Frontal cortex (tissue), 4 donors: ENCODE measurements around the gene WDR48. TPM values are rescaled to one million over a fixed set of nuclear protein-coding genes. Genes with fewer than 3 reads are reported as not detected.
A peak's percentile ranks its signal among the peaks of the same experiment; 100 is the strongest.

ENCODE experiments used
- DNase-seq, 2 donors: peaks; one replicate each; pipeline ENCODE4 v3.0.0; 2012; ENCODE audit warnings: low spot score in 2 of 2
- FAIRE-seq: peaks from 2 replicates; lab custom pipeline; 2012; peaks lifted over from hg19 to GRCh38; lab: Jason Lieb, UNC
- total RNA-seq: library from RNA; depleted of rRNA; stranded (reverse); fragments of >200 nt; gene quantifications from one replicate; pipeline ENCODE4 v1.2.3, GENCODE V29; 2014
- donor health status: control.
- donor health status: control.
- donor health status: control.

The WDR48 gene
- total RNA-seq, 1 donor from 2014 or later, result 111 TPM

DNA sequence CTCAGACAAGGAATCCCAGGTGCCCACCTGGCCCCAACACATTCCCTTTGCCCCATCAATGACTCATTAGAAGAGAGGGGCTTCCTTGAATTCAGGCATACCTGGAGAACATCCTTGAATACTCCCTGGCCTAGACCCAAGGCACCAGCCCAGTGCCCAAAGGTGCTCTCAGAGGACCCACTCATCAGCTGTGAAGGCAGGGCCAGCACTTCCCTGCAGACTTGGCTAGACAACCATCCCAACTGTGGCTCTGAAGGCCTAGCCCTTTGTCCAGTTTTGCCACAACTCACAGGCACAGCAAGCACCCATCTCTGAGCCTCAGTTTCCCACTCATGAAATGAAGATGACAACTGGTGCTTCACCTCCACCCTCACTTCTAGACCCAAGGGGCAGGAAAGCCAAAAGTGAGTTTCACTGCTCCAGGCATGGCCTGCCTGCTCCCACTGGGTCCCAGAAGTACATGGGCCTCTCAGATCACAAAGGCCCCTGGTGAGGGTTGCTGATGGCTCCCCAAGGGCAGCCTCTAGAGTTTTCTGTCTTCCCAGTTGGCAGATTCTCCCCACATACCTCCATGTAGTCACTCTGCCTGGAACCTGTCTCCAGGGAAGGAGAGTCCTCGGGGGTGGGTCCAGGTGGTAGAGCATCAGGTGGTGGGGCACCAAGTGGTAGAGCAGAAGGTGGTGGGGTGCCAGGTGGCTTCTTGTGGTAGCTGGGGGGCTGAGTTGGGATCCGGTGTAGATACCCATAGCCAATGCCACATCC lies 48.1 kb downstream of the WDR48 start:
- FAIRE-seq (no peak), DNase-seq (no peak)

DNA sequence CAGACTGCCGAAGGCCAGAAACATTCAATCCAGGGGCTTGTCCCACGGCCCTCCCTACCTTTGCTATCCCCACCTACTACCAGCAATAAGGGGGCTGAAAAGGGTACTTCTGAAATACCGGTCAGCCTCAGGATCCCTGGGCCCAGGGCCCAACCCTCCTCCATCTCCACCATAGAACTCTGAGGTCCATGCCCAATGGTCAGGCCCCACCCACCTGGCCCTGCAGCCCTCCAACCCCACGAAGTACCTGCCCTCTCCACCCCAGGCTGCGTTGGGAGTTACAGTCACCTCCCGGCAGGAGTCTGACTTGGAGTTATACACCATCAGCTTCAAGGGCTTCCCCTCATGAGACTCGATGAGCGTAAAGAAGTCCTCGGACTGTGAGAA lies 48.7 kb downstream of the WDR48 start:
- no peak for DNase-seq
- no peak for FAIRE-seq

DNA sequence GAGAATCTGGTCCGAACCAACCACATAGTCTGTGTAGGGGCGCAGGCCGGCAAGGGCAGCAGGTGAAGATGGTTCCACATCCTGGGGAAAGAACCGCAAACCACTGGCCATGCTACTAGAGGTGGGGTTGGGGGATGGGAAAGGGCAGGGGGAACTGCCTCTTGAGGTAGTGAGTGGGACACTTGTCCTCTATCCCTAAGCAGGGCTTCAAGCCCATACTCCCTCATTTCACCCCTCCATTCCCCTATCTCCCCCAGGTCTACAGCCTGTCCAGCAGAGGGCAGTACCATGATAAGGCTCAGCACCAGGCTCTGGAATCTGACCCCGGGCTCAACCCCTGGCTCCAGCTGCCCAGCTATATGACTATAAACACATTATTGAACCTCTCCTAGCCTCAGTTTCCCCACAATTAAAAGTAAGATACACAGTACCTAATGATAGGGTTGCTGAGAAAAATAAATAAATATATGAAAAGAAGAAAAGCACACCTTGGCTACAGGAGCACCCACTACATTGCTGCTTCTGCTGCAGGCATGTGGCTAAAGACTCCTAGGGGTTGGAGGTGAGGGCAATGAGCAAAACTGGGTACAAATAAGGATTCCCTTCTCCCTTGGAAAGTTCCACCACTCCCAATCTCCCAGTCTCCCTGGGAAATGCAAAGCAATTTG lies 49.3 kb downstream of the WDR48 start:
- FAIRE-seq (no peak), DNase-seq (peak in 1 of 2 donors; percentile 55)

DNA sequence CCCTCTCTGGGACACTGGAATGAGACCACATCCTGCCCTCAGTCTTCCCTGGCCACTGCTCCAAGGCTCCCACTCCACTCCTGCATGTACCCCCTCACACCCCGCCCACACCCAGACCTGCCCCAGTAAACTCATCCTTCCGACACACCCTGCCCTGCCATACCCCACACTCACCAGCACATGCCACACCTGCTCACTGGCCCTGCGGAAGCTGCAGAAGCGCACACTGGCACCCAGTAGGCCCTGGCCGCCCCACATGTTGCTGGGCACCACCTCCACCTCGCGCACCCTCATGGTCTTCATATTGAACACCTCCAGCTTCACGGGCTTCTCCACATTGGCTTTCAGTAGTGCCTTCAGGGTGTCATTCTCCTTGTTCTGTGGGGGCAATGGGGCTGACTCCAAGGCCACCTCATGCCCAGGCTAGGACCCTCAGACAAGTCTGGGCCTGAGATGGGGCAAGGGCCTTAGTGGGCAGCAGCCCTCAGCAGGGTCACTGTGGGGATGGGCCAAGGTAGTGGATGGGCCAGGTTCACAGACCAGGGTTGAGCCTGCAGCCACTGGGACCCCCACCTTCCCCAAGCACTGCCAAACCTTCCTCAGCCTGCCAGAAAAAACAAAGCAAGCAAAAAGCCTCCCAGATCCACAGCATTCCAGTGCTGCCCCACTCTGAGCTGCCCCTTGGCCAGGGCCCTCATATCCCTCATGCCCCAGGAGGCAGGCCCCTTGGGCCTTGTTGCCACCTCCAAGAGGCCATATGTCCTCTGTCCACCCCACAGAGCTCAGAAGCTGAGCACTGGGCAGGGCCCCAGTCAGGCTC lies 50.9 kb downstream of the WDR48 start:
- no peak for FAIRE-seq
- no peak for DNase-seq

DNA sequence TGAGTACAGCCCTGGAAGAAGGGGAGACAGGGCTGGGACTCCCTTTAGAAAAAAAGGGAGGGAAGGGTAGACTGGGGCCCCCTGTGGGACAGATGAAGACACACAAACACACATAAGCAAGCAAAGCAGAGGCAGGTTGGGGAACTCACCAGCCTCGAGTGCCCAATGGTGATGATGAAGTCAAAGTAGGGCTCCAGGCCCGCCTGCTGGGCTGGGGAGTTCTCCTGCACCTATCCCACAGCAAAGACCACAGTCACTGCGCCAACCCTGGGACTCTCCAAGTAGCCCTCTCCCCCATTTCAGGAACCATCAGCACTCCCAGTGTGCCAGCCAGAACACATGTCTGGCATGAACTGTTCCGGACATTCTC lies 51.5 kb downstream of the WDR48 start:
- no peak for FAIRE-seq
- no peak for DNase-seq

DNA sequence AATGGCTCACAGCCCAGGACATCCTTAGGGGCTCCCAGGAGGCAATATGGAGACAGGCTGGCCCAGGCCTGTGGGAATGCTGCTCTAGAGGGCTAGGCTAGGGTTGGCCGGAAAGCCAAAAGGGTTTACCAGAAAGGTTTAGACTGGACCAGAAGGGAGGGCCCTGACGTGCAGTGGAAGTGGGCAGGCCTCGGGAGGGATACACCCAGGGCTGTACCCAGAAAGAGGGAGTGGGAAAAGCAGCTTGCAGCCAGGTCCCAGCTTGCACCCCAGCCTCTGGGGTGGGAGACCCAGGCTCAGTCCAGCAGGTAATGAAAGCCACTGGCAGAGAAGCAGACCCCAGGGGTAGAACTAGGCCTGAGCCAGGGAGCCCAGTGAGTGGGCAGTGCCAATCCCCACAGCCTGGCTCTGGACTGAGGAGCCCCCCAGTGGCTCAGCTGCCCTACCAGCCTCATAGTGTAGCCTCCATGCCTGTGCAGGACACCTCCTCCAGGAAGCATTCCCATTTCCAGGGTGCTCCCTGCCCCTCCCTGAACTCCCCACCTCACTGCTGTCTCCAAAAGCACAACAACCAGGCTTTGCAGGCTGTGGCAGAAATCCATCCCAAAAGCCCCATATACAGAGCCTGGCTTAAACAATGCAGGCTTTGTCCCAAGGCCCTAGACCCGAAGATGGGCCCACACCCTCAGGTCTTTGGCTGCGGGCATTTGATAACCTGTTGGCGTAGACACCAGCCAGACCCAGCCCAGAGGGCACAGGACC lies 52.2 kb downstream of the WDR48 start:
- DNase-seq (no peak), FAIRE-seq (no peak)

DNA sequence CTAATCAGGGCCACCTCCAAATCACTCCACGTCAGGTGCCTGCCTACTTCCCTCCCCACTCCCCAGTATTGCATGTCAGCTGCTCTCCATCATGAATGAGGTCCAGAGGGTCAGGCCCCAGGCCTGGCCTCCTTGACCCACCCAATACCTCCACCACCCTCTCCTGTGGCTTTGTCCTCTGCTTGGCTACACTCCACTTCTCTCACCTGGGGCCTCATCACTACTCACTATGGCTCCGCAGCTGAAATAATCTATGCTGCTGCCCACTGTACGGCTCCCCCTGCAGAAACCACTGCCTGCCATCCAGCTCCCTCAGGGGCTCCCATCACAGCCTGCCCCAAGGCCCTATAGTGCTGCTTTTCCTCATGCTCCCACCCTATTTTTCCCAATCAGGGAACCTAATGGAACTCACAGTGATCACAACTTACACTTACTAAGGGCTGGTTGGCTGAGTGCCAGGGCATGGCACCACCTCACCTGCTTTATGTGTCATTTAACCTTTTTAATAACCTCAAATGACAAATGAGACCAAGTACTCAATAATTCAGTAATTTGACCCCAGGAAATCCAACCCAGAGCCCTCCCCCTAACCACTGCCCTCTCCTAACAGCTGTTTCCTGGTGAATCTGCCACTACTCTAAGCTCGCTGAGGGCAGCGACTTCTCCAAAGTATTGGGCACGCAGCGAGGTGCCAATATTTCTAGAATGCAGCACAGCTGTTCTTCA lies 53.3 kb downstream of the WDR48 start:
- DNase-seq (no peak), FAIRE-seq (no peak)

DNA sequence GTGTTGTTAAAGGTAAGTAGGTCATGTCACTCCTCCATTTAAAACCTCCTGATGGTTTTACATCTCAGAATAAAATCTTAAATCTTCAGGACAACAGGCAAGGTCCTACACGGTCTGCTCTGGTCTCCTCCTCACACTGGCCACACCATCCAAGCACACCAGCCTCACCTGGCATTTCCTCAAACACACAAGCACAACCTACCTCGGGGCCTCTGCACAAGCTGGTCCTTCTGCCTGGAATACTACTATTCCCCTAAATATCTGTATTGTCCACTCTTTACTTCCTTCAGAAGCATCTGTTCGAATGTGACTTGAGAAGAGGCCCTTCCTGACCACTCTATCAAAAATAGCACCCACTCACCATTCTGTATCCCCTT lies 53.9 kb downstream of the WDR48 start:
- DNase-seq, result no peak
- no peak for FAIRE-seq

DNA sequence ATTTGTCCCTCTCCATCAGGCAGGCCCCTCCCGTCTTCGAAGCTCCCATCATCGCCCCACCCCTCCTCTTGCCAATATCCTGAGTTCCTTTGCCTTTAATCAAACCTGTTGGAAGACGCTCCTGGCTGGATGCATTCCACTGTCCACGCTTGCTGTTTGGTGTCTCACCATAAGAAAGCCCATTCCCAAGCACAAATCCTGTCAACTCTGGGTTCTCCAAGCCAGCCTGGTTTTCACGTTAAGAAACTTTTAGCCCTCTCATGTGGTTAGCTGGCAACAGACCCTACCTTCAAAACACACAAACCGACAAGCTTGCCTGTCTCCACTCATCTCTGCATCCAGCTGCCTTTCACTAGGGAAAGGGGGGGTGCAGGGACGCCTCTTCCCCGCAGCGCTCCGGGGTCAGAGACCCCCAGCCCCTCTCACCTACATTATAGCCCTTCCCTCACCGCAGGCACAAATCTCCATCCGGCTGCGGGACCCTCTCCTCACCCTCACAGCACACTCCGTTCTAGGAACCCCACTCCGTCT lies 54.5 kb downstream of the WDR48 start:
- DNase-seq (no peak), FAIRE-seq (no peak)

DNA sequence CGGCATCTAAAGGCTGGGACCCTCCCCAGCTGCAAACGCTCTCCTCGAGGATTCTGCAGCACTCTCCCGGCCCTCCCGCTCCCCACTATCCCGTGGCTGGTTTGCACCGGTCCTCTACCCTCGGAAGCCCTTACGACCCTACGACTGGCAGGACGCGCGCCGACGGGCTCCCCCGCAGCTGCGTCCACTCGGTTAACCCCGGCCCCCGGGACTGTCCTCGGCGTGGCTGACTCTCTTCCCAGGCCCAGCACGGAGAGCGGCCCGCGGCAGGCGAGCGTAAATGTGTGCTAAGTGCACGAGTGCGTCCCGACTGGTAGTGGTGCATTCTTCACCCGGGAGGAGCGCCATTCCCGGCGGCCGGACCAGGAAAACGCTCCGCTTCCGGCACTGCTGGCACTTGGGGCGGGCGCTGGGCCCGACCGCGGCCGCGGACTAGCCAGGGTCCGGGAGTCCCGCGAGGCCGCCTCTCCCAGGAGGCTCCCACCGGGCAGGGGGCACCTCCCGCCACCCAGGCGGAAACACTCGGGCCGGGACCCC lies 55.1 kb downstream of the WDR48 start:
- FAIRE-seq, result no peak
- peak in 1 of 2 donors; percentile 71 for DNase-seq

DNA sequence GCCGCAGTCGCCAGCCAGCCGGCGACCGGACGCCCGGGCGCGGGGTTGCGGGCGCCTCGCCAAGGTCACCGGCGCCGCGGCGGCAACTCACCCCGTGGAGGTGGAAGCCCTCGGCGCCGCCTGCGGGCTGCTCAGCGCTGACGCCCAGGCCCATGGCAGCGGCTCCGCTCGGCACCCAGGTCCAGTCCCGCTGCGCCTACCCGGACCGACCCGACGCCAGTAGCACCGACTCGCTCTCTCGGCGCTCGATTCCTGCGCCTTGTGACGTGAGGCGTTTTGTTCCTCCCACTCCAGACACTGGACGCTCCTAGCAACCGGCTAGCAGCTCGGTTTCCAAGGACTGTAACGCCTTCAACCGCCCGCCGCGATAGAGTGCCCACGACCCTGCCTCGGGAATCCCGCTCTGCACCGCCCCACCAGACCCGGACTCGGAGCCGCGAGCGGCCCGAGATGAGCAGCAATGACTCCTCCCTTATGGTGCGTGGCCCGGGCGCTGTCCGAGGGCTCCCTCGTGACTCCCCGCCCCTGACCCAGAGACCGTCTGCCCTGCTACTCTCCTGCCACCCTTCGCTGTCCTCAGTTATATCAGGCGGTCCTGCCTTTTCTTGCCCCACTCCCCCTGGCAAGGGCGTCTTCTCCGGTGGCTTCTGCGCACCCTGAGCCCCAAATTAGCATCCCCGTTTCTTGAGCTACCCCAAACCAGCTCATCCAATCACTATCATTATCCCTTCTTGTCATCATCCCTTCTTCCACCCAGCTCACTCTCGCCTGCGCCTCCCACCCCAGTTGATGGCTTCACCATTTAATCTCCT lies 55.8 kb downstream of the WDR48 start, which contains the start of the genes GORASP1 and TTC21A:
Gene GORASP1 (minus strand): TSS at position 240 of the 812 bp plus-strand sequence. CDS start 86 bp downstream, at position 154.
Gene TTC21A (plus strand): TSS at position 293 of the 812 bp plus-strand sequence. CDS start 158 bp downstream, at position 451.
- DNase-seq (peak; percentile 92 to 97), FAIRE-seq (no peak)

DNA sequence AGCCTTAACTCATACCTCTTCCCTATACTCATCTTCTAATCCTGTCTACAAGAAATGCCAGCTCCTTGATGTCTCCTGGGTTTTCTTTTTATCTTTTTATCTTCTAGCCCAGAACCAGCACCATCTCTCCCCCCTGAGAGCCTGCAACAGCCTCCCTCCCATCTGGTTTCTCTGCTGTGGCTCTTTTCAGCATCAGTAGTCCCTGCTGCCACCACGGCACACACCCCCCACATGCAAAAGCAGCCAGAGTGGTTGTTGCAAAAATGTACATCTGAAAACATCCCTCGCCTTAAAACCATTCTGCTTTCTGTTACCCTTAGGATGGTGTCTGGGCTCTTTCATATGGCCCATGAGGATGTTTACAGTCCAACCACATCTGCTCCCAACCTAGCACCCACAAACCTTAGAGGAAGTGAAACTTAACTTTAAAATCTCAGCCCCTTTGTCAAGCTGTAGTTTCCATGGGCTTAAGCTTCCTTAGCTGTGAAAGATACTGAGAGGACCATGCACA lies 56.4 kb downstream of the WDR48 start:
- DNase-seq, result no peak
- FAIRE-seq, result no peak

DNA sequence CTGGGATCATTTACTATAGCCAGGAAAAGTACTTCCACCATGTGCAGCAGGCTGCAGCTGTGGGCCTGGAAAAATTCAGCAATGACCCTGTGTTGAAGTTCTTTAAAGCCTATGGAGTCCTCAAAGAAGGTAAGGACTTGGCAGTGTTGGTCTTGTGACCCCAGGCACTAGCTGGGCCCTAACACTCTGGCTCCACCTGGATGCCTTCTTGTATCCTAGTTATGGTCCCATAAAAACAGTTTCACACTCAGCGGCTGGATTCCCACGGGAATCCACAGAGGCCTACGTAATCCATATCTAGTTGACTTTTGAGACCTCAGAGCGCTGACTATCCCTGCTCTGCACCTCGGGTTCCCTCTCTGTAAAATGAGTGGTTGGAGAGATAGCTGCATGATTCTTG lies 57.3 kb downstream of the WDR48 start:
- no peak for DNase-seq
- no peak for FAIRE-seq

DNA sequence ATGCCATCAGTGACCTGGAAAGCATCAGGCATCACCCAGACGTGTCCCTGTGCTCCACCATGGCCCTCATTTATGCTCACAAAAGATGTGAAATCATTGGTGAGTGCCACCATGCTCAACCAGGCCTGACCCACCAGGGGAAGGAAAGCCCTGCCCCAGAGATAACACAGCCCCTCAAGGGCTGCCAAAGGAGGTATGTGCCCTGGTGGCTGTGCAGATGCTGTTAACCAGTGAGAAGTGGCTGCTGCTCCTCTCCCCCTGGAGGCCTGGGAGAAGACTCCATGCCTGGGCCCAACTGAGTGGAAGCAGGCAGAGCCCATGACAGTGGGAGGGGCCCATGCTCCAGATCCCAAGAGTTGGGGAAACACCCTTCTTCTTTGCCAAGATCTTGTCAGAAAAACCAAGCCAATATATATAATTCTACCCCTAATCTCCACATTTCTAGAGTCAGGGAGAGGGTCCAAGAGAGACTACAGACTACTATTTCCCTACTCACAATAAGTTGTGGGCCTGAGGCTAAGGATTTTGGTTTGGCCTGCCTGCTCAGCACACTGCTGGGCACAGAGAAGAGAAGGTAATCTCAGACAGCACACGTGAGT lies 58.3 kb downstream of the WDR48 start:
- FAIRE-seq (no peak), DNase-seq (no peak)

DNA sequence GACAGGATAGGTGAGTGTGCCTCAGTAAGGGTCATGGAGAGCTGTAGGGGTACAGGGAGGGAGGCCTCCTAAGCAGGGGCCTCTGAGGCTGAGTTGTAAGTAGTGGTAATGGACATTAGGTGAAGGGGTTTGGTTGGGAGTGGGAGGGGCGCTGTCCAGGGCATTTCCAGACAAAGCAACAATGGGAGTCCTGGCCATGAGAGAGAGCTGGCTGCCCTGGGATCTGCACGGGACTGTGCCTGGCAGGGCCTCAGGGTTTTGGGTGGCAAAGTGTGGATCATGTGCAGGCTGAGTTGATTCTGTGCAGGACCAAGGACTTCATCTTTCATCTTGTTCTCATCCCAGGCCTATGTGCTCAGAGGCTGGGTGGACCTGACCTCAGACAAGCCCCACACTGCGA lies 60.3 kb downstream of the WDR48 start:
- DNase-seq, result no peak
- no peak for FAIRE-seq

DNA sequence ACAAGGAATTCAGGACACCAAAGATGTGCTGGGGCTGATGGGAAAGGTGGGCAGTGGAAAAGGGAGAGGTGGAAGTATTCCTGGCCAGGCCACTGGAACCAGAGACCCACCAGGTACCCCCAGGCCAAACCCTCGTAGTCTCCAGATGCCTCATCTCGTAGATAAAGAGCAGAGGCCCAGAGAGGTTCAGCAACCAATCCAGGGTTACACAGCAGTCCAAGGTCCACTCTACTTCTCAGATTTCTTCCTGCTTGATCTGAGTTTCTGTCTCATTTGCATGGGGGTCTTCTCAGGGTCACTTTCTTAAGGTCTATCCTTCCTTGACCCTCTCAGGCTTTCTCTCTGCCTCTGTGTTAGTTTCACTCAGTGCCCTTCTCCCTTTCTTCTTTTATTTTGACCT lies 60.7 kb downstream of the WDR48 start:
- DNase-seq (no peak), FAIRE-seq (no peak)

DNA sequence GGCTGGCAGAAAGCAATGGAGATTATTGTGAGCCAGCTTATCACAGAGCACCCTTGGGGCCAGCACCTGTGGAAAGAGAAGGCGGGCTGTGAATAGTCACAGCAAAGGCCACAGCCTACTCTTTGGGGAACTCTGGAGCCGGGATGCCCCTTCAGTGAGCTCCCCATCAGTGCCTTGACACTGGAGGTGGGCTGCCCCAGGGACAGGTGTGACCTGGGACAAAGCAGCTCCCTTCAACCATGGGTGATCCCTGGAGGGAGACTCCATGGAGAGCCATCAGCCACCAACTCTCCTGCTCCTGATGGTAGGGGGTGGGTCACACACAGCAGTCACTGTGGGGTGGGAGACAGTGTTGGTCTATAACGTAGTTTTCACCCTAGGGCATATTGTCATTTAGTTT lies 61.5 kb downstream of the WDR48 start:
- no peak for DNase-seq
- no peak for FAIRE-seq
